ENCODE data around the gene CREBRF.

Gene CREBRF

GRCh38 chr5:173033923-173034322, 22.2 kb upstream of the CREBRF start:
- Histone ChIP-seq H3K9me3 (ENCODE audit: control extremely low read depth in 1 of 5, control insufficient read depth in 4 of 5, insufficient read depth in 2 of 5, low read depth in 1 of 5, low read length in 4 of 5) (no peaks in the 10 kb centered on the region), H3K4me1 (ENCODE audit: control extremely low read depth in 1 of 4, control insufficient read depth in 4 of 4, insufficient read depth in 4 of 4, low read length in 3 of 4) (peaks cover 12 to 55% (median 39%) of the 10 kb centered on the region in 4 experiments), H3K36me3 (ENCODE audit: control insufficient read depth in 4 of 4, insufficient read depth in 4 of 4, low read length in 3 of 4) (peaks cover 0 to 20% (median 0%) of the 10 kb centered on the region in 4 experiments), H3K27me3 (replicated peaks in 2 of 5; ENCODE audit: control insufficient read depth in 4 of 5, insufficient read depth in 5 of 5, low read length in 4 of 5) (no peaks in the 10 kb centered on the region), H3K27ac (ENCODE audit: insufficient read depth in 1 of 2, low read depth in 1 of 2, low read length in 2 of 2, poor library complexity in 1 of 2, severe bottlenecking in 2 of 2) (peak overlapping the region in 1 of 2 experiments; percentile 35), H3K4me3 (ENCODE audit: control insufficient read depth in 1 of 7, extremely low read depth in 1 of 7, insufficient read depth in 4 of 7, low read depth in 2 of 7, low read length in 6 of 7) (no peak overlapping the region)
- ChIA-PET POLR2A (no interaction called here), CTCF (interaction anchor here (0.6 to 1.4 kb wide), 4 partner anchors 16 to 40 kb away, joined by 3 to 4 read pairs (median 3); no protein-coding TSS in a partner anchor)
- no peak for DNase-seq
- WGBS (ENCODE audit: insufficient coverage) = 96% methylated on average over 6 of the region's 6 CpGs

GRCh38 chr5:173035904-173036707, 20.0 kb upstream of the CREBRF start:
- WGBS (ENCODE audit: insufficient coverage) = 89% methylated on average over 11 of the region's 24 CpGs

GRCh38 chr5:173039188-173039587, 17.0 kb upstream of the CREBRF start:
- Histone ChIP-seq H3K27ac (ENCODE audit: insufficient read depth in 1 of 2, low read depth in 1 of 2, low read length in 2 of 2, poor library complexity in 1 of 2, severe bottlenecking in 2 of 2) (no peak overlapping the region), H3K9me3 (ENCODE audit: control extremely low read depth in 1 of 5, control insufficient read depth in 4 of 5, insufficient read depth in 2 of 5, low read depth in 1 of 5, low read length in 4 of 5) (peaks cover 0 to 3% (median 0%) of the 10 kb centered on the region in 5 experiments), H3K36me3 (ENCODE audit: control insufficient read depth in 4 of 4, insufficient read depth in 4 of 4, low read length in 3 of 4) (peaks cover 0 to 15% (median 0%) of the 10 kb centered on the region in 4 experiments), H3K4me3 (ENCODE audit: control insufficient read depth in 1 of 7, extremely low read depth in 1 of 7, insufficient read depth in 4 of 7, low read depth in 2 of 7, low read length in 6 of 7) (no peak overlapping the region), H3K4me1 (ENCODE audit: control extremely low read depth in 1 of 4, control insufficient read depth in 4 of 4, insufficient read depth in 4 of 4, low read length in 3 of 4) (peaks cover 8 to 41% (median 26%) of the 10 kb centered on the region in 4 experiments), H3K27me3 (replicated peaks in 2 of 5; ENCODE audit: control insufficient read depth in 4 of 5, insufficient read depth in 5 of 5, low read length in 4 of 5) (no peaks in the 10 kb centered on the region)
- WGBS (ENCODE audit: insufficient coverage) = 100% methylated on average over 2 of the region's 3 CpGs
- no peak for DNase-seq
- POLR2A ChIA-PET = interaction anchor here (0.6 kb wide), 1 partner anchor 879 kb away, joined by 3 read pairs; no protein-coding TSS in a partner anchor
- CTCF ChIA-PET = interaction anchor here (0.9 to 2.1 kb wide), 6 partner anchors 9 to 545 kb away, joined by 3 to 9 read pairs (median 5); partner anchors contain the start of gene RPL26L1

More at GRCh38 chr5:173035904-173036707, 20.0 kb upstream of the CREBRF start:
- Histone ChIP-seq H3K4me1 (ENCODE audit: control extremely low read depth in 1 of 4, control insufficient read depth in 4 of 4, insufficient read depth in 4 of 4, low read length in 3 of 4) (peaks cover 8 to 51% (median 29%) of the 10 kb centered on the region in 4 experiments), H3K27ac (ENCODE audit: insufficient read depth in 1 of 2, low read depth in 1 of 2, low read length in 2 of 2, poor library complexity in 1 of 2, severe bottlenecking in 2 of 2) (peak overlapping the region; percentile 72 to 82), H3K9me3 (ENCODE audit: control extremely low read depth in 1 of 5, control insufficient read depth in 4 of 5, insufficient read depth in 2 of 5, low read depth in 1 of 5, low read length in 4 of 5) (peaks cover 0 to 3% (median 0%) of the 10 kb centered on the region in 5 experiments), H3K36me3 (ENCODE audit: control insufficient read depth in 4 of 4, insufficient read depth in 4 of 4, low read length in 3 of 4) (peaks cover 0 to 20% (median 0%) of the 10 kb centered on the region in 4 experiments), H3K27me3 (replicated peaks in 2 of 5; ENCODE audit: control insufficient read depth in 4 of 5, insufficient read depth in 5 of 5, low read length in 4 of 5) (no peaks in the 10 kb centered on the region), H3K4me3 (ENCODE audit: control insufficient read depth in 1 of 7, extremely low read depth in 1 of 7, insufficient read depth in 4 of 7, low read depth in 2 of 7, low read length in 6 of 7) (peak overlapping the region in 4 of 7 experiments; percentile 54 to 72 (median 64))
- ChIA-PET CTCF (interaction anchor here (0.8 to 1.5 kb wide), 10 partner anchors 9 to 73 kb away, joined by 3 to 5 read pairs (median 3); no protein-coding TSS in a partner anchor), POLR2A (interaction anchor here (1.2 to 1.5 kb wide), 2 partner anchors 21 to 76 kb away, joined by 3 to 8 read pairs; no protein-coding TSS in a partner anchor)
- DNase-seq = peak in 2 of 3 donors; percentile 32 to 37

- H3K27ac ChIP-seq (ENCODE audit: insufficient read depth in 1 of 2, low read depth in 1 of 2, low read length in 2 of 2, poor library complexity in 1 of 2, severe bottlenecking in 2 of 2) = no peak overlapping the region
- WGBS (ENCODE audit: insufficient coverage) = 100% methylated on average over 5 of the region's 5 CpGs
- no peak for DNase-seq
- no peak overlapping the region for H3K4me3 ChIP-seq (ENCODE audit: control insufficient read depth in 1 of 7, extremely low read depth in 1 of 7, insufficient read depth in 4 of 7, low read depth in 2 of 7, low read length in 6 of 7)
- peaks cover 8 to 34% (median 20%) of the 10 kb centered on the region in 4 experiments for H3K4me1 ChIP-seq (ENCODE audit: control extremely low read depth in 1 of 4, control insufficient read depth in 4 of 4, insufficient read depth in 4 of 4, low read length in 3 of 4)
- H3K27me3 ChIP-seq (replicated peaks in 2 of 5; ENCODE audit: control insufficient read depth in 4 of 5, insufficient read depth in 5 of 5, low read length in 4 of 5) = no peaks in the 10 kb centered on the region
- peaks cover 0 to 3% (median 0%) of the 10 kb centered on the region in 5 experiments for H3K9me3 ChIP-seq (ENCODE audit: control extremely low read depth in 1 of 5, control insufficient read depth in 4 of 5, insufficient read depth in 2 of 5, low read depth in 1 of 5, low read length in 4 of 5)
- ChIA-PET CTCF (interaction anchor here (0.9 to 2.1 kb wide), 5 partner anchors 10 to 546 kb away, joined by 3 to 9 read pairs (median 3); partner anchors contain the start of gene RPL26L1), POLR2A (no interaction called here)
- H3K36me3 ChIP-seq (ENCODE audit: control insufficient read depth in 4 of 4, insufficient read depth in 4 of 4, low read length in 3 of 4) = peaks cover 0 to 8% (median 0%) of the 10 kb centered on the region in 4 experiments
These were observed 16.2 kb upstream of the CREBRF start for GRCh38 chr5:173039964-173040363.

- POLR2A ChIA-PET = no interaction called here
These were observed 14.0 kb upstream of the CREBRF start for GRCh38 chr5:173041881-173042762.

GRCh38 chr5:173042763-173043107, 13.4 kb upstream of the CREBRF start:
- POLR2A ChIA-PET = no interaction called here
- Histone ChIP-seq H3K27me3 (replicated peaks in 2 of 5; ENCODE audit: control insufficient read depth in 4 of 5, insufficient read depth in 5 of 5, low read length in 4 of 5) (no peaks in the 10 kb centered on the region), H3K36me3 (ENCODE audit: control insufficient read depth in 4 of 4, insufficient read depth in 4 of 4, low read length in 3 of 4) (no peaks in the 10 kb centered on the region), H3K9me3 (ENCODE audit: control extremely low read depth in 1 of 5, control insufficient read depth in 4 of 5, insufficient read depth in 2 of 5, low read depth in 1 of 5, low read length in 4 of 5) (peaks cover 0 to 3% (median 0%) of the 10 kb centered on the region in 5 experiments), H3K4me3 (ENCODE audit: control insufficient read depth in 1 of 7, extremely low read depth in 1 of 7, insufficient read depth in 4 of 7, low read depth in 2 of 7, low read length in 6 of 7) (no peak overlapping the region), H3K4me1 (ENCODE audit: control extremely low read depth in 1 of 4, control insufficient read depth in 4 of 4, insufficient read depth in 4 of 4, low read length in 3 of 4) (peaks cover 0 to 8% (median 3%) of the 10 kb centered on the region in 4 experiments), H3K27ac (ENCODE audit: insufficient read depth in 1 of 2, low read depth in 1 of 2, low read length in 2 of 2, poor library complexity in 1 of 2, severe bottlenecking in 2 of 2) (no peak overlapping the region)
- DNase-seq = no peak
- 89% methylated on average over 2 of the region's 3 CpGs for WGBS (ENCODE audit: insufficient coverage)
- CTCF ChIA-PET = interaction anchor here (0.8 to 2.2 kb wide), 9 partner anchors 10 to 96 kb away, joined by 3 to 6 read pairs (median 3); partner anchors contain the start of gene ATP6V0E1

More at GRCh38 chr5:173041881-173042762, 14.0 kb upstream of the CREBRF start:
- WGBS (ENCODE audit: insufficient coverage) = 100% methylated on average over 6 of the region's 7 CpGs
- Histone ChIP-seq H3K9me3 (ENCODE audit: control extremely low read depth in 1 of 5, control insufficient read depth in 4 of 5, insufficient read depth in 2 of 5, low read depth in 1 of 5, low read length in 4 of 5) (peaks cover 0 to 3% (median 0%) of the 10 kb centered on the region in 5 experiments), H3K4me1 (ENCODE audit: control extremely low read depth in 1 of 4, control insufficient read depth in 4 of 4, insufficient read depth in 4 of 4, low read length in 3 of 4) (peaks cover 0 to 13% (median 3%) of the 10 kb centered on the region in 4 experiments), H3K27me3 (replicated peaks in 2 of 5; ENCODE audit: control insufficient read depth in 4 of 5, insufficient read depth in 5 of 5, low read length in 4 of 5) (no peaks in the 10 kb centered on the region), H3K36me3 (ENCODE audit: control insufficient read depth in 4 of 4, insufficient read depth in 4 of 4, low read length in 3 of 4) (no peaks in the 10 kb centered on the region), H3K4me3 (ENCODE audit: control insufficient read depth in 1 of 7, extremely low read depth in 1 of 7, insufficient read depth in 4 of 7, low read depth in 2 of 7, low read length in 6 of 7) (no peak overlapping the region), H3K27ac (ENCODE audit: insufficient read depth in 1 of 2, low read depth in 1 of 2, low read length in 2 of 2, poor library complexity in 1 of 2, severe bottlenecking in 2 of 2) (no peak overlapping the region)
- CTCF ChIA-PET = interaction anchor here (0.8 to 2.2 kb wide), 10 partner anchors 9 to 95 kb away, joined by 3 to 6 read pairs (median 3); partner anchors contain the start of gene ATP6V0E1
- no peak for DNase-seq
